GM18870 (cell line): Measurements from ENCODE around the gene TBC1D9B.
A peak's percentile ranks its signal among the peaks of the same experiment; 100 is the strongest.
"Not testable (repeated sequence)": the region's sequence is repeated elsewhere in the genome, so short reads cannot be mapped to it uniquely, and the experiment has no call there.

Experiments used
- ATAC-seq: cut with Tn5 transposase; IDR thresholded peaks from one replicate; pipeline ENCODE4 v1.9.1; 2021; ENCODE audit warnings: moderate library complexity; ENCODE audit not compliant: unreplicated experiment

TBC1D9B gene

DNA sequence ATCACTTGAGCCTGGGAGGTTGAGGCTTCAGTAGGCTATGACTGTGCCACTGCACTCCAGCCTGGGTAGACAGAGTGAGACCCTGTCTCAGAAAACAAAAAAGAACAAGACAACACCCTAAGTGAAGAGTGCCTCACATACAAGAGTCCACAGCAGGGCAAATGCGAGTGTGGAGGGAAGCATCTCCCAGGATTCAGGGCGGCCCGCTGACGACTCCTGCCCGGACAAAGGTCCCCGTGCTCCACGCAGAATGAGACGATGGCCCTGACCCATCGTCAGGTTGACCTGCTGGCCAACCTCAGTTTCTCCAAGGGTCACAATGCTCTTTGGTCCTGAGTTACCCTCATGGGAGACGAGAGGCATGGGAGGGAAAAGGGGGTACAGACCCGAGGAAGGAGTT lies 67.4 kb downstream of the TBC1D9B start:
- ATAC-seq, result no peak

DNA sequence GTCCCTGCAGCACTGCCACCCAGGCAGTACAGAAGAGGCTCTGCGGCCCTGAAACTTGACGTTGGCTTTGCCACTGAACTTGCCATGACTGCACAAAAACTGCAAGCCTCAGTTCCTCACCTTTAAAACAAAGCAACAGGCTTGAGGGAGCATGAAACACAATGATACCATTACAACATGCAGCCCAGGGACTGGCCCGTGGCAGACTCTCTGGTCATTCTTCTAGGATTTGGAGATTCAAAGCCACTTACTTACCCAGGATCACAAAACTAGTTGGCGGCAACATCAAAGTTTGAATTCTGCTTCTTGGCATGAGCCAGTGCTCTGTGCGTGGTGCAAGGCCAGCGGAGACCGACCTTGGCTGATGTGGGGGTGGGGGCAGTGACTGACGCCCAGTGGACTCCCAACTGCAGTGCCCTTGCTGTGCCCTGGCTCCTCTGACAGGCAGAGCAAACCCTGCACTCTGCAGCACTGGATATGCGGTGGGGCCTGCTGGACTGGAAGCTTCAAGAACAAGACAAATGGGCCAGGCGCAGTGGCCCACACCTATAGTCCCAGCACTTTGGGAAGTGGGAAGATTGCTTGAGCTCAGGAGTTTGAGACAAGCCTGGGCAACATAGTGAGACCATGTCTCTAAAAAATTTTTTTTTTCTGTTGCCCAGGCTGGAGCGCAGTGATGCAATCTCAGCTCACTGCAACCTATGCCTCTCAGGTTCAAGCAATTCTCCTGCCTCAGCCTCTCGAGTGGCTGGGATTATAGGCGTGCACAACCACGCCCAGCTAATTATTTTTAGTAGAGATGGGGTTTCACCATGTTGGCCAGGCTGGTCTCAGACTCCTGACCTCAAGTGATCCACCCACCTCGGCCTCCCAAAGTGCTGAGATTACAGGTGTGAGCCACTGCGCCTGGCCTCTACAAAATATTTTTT lies 68.1 kb downstream of the TBC1D9B start:
- ATAC-seq, result no peak

DNA sequence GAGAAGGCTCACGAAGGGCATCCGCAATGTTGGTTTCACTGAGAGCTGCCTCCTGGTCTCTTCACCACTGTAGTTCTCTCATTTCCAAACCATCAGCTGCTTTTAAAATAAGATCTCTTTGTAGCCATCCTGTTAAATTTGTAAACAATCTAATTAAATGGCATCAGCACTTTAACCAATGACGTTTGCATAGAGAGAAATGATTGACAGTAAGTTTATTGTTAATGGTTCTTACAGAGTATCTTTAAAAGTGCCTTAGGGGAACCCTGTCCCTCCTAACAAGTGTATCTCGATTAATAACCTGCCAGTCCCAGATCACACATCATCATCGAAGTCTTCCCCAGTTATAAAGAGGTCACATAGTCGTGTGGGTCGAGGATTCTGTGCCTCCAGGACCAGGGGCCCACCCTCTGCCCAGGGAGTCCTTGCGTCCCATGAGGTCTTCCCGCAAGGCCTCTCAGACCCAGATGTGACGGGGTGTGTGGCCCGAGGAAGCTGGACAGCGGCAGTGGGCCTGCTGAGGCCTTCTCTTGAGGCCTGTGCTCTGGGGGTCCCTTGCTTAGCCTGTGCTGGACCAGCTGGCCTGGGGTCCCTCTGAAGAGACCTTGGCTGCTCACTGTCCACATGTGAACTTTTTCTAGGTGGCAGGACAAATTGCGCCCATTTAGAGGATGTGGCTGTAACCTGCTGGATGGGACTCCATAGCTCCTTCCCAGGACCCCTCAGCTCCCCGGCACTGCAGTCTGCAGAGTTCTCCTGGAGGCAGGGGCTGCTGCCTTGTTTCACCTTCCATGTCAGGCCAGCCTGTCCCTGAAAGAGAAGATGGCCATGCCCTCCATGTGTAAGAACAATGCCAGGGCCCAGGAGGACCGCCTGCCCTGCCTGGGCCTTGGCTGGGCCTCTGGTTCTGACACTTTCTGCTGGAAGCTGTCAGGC lies 70.4 kb downstream of the TBC1D9B start:
- ATAC-seq, result no peak

DNA sequence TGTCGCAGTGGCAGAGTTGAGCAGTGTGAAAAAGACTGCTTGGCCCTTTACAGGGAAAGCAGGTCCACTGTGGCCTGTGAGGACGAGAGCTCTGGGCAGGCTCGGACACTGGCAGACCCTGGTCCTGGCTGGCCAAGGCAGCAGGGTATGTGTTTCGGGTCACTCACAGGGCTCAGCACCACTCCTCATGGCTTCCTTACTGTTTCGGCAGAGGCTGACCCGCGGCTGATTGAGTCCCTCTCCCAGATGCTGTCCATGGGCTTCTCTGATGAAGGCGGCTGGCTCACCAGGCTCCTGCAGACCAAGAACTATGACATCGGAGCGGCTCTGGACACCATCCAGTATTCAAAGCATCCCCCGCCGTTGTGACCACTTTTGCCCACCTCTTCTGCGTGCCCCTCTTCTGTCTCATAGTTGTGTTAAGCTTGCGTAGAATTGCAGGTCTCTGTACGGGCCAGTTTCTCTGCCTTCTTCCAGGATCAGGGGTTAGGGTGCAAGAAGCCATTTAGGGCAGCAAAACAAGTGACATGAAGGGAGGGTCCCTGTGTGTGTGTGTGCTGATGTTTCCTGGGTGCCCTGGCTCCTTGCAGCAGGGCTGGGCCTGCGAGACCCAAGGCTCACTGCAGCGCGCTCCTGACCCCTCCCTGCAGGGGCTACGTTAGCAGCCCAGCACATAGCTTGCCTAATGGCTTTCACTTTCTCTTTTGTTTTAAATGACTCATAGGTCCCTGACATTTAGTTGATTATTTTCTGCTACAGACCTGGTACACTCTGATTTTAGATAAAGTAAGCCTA lies 71.3 kb downstream of the TBC1D9B start:
- ATAC-seq, result peak; percentile 51

GRCh38 chr5:179834871-179835270 lies 72.8 kb downstream of the TBC1D9B start:
- ATAC-seq, result not testable (repeated sequence)

DNA sequence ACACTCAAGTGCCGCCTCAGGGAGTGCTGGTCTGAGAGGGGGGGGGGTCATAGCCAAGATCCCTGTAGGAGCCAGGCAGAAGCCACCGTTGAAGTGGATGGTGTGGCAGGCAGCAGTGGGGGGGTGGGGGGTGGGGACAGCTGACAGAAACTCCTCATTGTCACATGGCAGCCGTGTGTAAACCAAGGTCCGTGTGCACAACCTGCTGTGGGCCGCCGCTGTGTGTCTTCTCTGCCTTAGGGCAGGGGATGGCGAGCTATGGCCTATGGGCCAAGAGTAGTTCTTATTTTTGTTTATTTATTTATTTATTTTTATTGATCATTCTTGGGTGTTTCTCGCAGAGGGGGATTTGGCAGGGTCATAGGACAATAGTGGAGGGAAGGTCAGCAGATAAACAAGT lies 73.6 kb downstream of the TBC1D9B start:
- no peak for ATAC-seq

DNA sequence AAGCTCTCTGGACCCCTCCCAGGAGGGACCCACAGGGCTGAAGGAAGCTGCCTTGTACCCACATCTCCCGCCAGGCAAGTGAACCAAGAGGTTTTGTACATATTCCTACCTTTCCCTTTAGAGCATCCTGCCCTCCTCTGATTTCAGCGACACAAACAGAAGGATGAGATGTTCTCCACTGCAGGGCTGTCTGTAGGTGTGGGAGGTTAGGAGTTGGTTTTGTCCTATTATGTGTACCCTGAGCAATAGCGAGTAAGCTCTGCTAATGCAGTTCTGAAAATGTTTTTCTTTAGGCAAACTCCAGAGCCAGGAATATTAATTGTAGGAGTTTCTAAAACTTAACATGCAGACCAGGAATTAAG lies 74.0 kb downstream of the TBC1D9B start:
- ATAC-seq, result no peak

GRCh38 chr5:179833056-179833708 lies 74.5 kb downstream of the TBC1D9B start:
- ATAC-seq, result no peak

DNA sequence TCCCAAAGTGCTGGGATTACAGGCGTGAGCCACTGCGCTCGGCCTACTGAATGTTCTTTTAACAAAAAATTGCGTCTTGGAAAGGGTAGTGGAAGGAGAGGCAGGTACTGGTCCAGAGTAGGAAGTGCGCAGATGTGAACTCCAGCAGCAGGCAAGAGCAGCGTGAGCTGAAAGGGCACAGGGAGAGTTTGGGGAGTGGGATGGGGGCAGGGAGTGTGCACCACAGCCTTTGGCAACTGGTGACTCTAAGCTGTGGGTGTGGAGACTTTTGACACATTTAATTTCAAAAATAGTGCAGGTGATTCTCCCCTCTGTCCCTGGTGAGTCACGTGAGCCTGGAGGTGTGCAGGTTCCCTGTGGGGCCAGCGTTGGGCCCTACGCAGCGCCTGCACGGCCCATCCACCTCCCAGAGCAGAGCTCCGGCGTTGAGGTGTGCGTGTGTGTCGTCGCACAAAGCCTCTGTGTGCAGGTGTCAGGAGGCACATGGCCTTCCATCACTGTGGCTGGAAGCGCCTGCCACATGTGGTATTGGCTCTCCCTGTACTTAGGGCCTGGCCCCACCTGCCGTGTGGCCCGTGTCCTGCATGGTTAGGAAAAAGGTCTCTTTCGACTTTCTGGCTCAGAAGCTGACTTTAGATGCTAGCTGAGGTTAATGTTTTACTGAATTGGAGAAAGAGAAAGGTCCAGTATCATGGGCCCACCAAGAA lies 75.5 kb downstream of the TBC1D9B start:
- no peak for ATAC-seq

DNA sequence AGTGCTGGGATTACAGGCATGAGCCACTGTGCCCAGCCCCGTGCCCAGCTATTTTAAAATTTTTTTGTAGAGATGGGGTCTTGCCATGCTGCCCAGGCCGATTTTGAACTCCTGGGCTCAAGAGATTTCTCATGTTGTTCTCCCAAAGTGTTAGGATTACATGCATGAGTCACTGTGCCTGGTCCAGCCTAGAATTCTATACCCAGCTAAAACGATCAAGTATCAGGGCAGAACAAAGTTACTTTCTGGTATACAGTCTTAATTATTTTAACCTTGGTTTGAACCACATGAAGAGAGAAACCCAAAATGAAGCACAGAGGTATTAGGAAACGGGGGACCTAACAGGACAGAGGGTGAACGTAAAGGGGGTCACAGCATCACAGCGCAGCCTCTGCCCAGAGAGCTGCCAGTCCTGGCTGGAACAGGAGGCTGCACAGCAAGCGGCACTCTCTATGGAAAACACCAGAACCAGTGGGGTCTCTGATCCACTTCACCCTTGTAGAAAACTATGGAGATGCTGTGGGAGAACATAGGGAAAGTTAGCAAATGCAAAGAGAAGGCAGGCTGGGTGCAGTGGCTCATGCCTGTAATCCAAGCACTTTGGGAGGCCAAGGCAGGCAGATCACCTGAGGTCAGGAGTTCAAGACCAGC lies 76.8 kb downstream of the TBC1D9B start:
- ATAC-seq, result no peak

- no peak for ATAC-seq
These were observed 77.8 kb downstream of the TBC1D9B start for GRCh38 chr5:179829732-179830435.

- no peak for ATAC-seq
These were observed 78.8 kb downstream of the TBC1D9B start for GRCh38 chr5:179828756-179829421.

GRCh38 chr5:179827680-179828079 lies 80.0 kb downstream of the TBC1D9B start:
- no peak for ATAC-seq

GRCh38 chr5:179825655-179826182 lies 82.0 kb downstream of the TBC1D9B start:
- ATAC-seq, result no peak

GRCh38 chr5:179824745-179825112 lies 83.0 kb downstream of the TBC1D9B start:
- no peak for ATAC-seq

GRCh38 chr5:179823937-179824744 lies 83.6 kb downstream of the TBC1D9B start:
- no peak for ATAC-seq

DNA sequence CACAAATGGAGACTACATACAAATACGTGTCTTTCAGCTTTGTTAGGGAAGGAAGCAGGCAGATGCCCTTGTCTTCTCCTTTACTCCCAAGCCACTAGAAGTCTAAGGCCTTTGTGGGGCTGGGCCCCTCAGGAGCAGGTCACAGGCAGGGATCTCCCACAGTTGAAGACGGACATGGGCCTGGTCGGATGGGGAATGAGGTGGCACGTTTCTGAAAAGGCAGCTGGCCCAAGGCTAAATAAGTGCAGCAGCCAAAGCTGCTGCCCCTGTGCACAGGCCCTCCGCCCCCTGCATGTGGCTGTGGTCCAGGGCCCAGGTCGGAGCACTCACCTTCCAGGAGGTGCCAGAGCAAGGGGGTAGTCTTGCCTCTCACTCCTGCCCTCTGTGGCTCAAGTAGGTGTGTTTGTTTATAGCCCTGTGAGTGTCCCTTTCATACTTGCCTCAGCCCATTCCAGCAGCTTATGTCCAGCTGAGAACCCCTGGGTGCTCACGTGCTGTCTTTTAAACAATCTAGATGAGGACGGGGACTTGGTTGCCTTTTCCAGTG lies 85.2 kb downstream of the TBC1D9B start:
- ATAC-seq, result no peak
